ENCODE results near the gene STARD3NL.

The STARD3NL gene

GRCh38 chr7:38181111-38181510 lies 3.1 kb downstream of the STARD3NL start:
- no peak for DNase-seq
- intact Hi-C loops (cut with DNase I) = no loop called here

DNA sequence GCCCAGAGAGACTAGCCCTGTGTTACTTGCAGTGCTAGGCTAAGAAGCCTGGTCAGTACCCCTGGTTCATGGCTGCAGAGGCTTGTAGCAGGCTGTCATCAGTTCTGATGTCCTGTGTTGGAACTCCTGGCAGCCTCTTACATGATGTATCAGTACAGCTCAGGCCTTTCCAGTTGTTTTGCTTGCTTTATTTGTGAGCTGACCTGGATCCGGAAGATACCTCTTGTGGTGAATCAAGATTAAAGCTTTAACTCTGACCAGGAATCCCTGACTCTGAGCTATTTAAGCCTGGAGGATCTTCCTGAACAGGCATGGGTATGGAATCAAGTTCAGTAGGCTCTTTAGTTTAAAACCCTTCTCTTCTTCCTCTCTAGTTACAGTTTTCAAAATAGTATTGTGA lies 4.4 kb downstream of the STARD3NL start:
- intact Hi-C loops (cut with DNase I) = no loop called here
- DNase-seq = no peak

GRCh38 chr7:38185395-38186307 lies 7.6 kb downstream of the STARD3NL start:
- DNase-seq = no peak
- intact Hi-C loops (cut with DNase I) = no loop called here

- no peak for DNase-seq
- intact Hi-C loops (cut with DNase I) = no loop called here
These were observed 8.7 kb downstream of the STARD3NL start for GRCh38 chr7:38186593-38187314.

DNA sequence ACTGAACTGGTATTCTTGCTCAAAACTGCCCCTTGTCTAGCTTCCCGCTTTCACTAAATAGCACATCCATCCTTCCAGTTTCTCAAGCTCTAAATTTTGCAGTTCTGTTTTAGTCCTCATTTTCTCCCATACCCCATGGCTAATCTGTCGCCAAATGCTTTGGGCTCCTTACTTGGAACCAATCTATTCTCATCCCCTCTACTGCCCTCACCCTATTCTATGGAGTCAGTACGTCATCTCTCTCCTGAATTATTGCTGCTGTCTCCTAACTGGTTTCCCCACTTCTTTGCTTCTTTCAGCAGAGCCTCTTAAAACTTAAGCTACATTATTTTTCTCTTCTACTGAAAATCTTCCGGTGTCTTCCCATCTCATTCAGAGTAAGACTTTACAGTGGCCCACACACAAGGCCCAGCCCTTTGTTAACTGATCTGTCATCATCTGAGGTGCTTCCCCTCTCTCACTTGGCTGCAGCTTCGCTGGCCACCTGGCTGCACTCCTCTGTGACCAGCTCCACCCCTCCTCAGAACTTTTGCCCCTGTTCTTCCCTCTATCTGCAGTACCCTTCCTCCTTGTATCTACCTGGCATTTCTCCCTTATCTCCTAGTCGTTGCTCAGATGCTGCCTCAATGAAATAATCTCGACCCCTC lies 9.9 kb downstream of the STARD3NL start:
- intact Hi-C loops (cut with DNase I) = no loop called here
- no peak for DNase-seq

GRCh38 chr7:38189231-38189938 lies 11.3 kb downstream of the STARD3NL start:
- intact Hi-C loops (cut with DNase I) = no loop called here
- DNase-seq = no peak

DNA sequence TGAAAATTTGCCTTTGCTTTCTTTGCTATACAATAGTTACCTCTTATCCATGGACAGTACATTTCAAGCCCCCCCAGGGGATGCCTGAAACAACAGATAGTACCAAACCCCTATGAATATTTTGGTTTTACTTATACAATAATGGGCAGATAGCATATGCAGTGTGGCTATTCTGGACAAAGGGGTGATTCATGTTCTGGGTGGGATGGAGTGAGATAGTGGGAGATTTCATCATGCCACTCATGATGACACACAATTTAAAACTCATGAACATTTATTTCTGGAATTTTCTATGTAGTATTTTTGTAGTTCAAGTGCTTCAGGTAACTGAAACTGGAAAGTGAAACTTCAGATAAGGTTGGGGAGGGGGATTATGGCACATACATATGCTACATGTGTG lies 12.0 kb downstream of the STARD3NL start:
- intact Hi-C loops (cut with DNase I) = no loop called here
- DNase-seq = no peak

- DNase-seq = no peak
- intact Hi-C loops (cut with DNase I) = no loop called here
These were observed 13.7 kb downstream of the STARD3NL start for GRCh38 chr7:38191791-38192190.

DNA sequence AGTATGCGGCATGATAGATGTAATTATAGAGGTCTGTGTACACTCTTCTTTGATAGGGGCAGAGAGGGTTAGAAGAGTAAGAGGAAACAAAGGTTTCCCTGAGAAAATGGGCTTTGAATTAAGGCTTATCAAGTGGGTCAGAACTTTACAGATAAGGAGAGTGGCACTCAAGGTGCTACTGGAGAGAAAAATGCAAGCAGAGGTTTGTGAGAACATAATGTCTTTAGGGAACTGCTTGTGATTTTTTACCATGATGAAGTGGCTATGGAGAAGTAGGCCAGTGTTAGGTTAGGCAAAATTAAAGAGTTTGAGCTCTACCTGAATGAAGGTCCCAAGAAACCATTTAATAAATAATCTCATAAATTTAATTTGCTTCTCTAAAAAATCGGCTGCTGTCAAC lies 14.3 kb downstream of the STARD3NL start:
- intact Hi-C loops (cut with DNase I) = no loop called here
- no peak for DNase-seq

GRCh38 chr7:38195804-38196595 lies 18.0 kb downstream of the STARD3NL start:
- intact Hi-C loops (cut with DNase I) = no loop called here
- DNase-seq = no peak

DNA sequence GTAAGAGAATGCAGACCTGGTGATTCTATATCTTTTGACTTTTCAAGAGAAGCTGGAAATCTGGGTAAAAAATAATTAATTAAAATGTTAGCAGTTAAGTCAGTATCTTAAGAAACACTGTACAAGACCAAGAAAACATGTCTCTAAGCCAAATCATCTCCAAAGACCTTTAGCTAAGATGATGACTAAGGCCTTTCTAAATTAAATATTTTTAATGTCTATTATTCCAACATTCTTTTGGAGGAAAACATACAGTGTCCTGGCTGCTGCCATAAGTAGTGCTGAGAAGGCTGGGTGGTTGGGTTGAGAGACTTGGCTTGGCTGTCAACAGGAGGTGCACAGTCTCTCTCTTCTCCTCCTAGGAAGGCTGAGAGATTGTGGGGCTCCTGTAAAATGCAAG lies 20.3 kb downstream of the STARD3NL start:
- intact Hi-C loops (cut with DNase I) = no loop called here
- no peak for DNase-seq

- DNase-seq = no peak
- intact Hi-C loops (cut with DNase I) = no loop called here
These were observed 21.1 kb downstream of the STARD3NL start for GRCh38 chr7:38199154-38199553.

- intact Hi-C loops (cut with DNase I) = no loop called here
- no peak for DNase-seq
These were observed 21.7 kb downstream of the STARD3NL start for GRCh38 chr7:38199782-38200181.

GRCh38 chr7:38206071-38206470 lies 28.0 kb downstream of the STARD3NL start:
- DNase-seq = no peak
- intact Hi-C loops (cut with DNase I) = no loop called here

- intact Hi-C loops (cut with DNase I) = no loop called here
- DNase-seq = no peak
These were observed 29.8 kb downstream of the STARD3NL start for GRCh38 chr7:38207843-38208242.

- intact Hi-C loops (cut with DNase I) = no loop called here
- DNase-seq = no peak
These were observed 33.4 kb downstream of the STARD3NL start for GRCh38 chr7:38211486-38211885.

GRCh38 chr7:38211940-38212339 lies 33.9 kb downstream of the STARD3NL start:
- intact Hi-C loops (cut with DNase I) = no loop called here
- DNase-seq = no peak

- intact Hi-C loops (cut with DNase I) = loop anchor here (1.0 to 5.0 kb wide), 3 partner anchors 38 to 120 kb away; partner anchors contain the start of gene STARD3NL
- no peak for DNase-seq
These were observed 37.1 kb downstream of the STARD3NL start for GRCh38 chr7:38215115-38215514.

GRCh38 chr7:38215735-38216670 lies 38.0 kb downstream of the STARD3NL start:
- intact Hi-C loops (cut with DNase I) = loop anchor here (1.0 to 5.0 kb wide), 3 partner anchors 39 to 119 kb away; partner anchors contain the start of gene STARD3NL
- DNase-seq = peak; percentile 45 to 95 (median 76)

Data from posterior cingulate gyrus (tissue), 11 donors.